HG03565 (cell line): ENCODE results near the gene HECTD4.
"Not testable (repeated sequence)": the region's sequence is repeated elsewhere in the genome, so short reads cannot be mapped to it uniquely, and the experiment has no call there.

Experiments
- ATAC-seq: cut with Tn5 transposase; IDR thresholded peaks from one replicate; pipeline ENCODE4 v1.9.1; 2021; ENCODE audit warnings: mild to moderate bottlenecking, moderate library complexity; ENCODE audit not compliant: unreplicated experiment

The HECTD4 gene

DNA sequence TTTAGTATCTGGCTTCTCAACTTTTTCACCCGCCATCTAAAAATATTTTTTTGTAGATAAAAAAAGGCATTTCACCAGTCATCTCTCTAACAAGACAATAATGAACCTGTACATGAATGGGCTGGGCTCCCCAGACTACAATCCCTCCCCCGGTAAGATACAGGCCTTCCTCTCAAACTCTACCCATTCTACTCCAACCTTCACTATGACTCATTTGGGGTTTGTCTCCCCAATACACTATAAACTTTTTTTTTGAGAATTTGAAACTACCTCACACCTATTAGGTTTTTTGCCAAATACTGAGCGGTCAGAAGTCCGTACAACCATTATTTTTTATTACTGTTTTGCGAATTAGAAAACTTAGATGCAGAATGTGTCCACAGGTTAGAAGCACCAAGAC, 26.4 kb upstream of the HECTD4 start:
- no peak for ATAC-seq

DNA sequence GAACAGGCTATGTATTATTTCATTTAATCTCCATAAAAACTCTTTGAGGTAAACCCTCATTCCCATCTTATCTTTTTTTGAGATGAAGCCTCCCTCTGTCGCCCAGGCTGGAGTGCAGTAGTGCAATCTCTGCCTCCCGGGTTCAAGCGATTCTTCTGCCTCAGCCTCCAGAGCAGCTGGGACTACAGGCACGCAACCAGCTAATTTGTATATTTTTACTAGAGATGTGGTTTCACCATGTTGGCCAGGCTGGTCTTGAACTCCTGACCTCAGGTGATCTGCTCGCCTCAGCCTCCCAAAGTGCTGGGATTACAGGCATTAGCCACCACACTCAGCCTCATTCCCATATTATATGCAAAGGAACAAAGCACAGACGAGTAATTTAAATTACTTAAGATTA, 25.5 kb upstream of the HECTD4 start:
- ATAC-seq, result not testable (repeated sequence)

- ATAC-seq, result no peak
These were observed 24.6 kb upstream of the HECTD4 start for GRCh38 chr12:112406519-112407488.

- ATAC-seq, result no peak
These were observed 19.8 kb upstream of the HECTD4 start for GRCh38 chr12:112401903-112402498.

GRCh38 chr12:112401054-112401453, 18.8 kb upstream of the HECTD4 start:
- ATAC-seq, result no peak

GRCh38 chr12:112393328-112393727, 11.1 kb upstream of the HECTD4 start:
- no peak for ATAC-seq

- ATAC-seq, result not testable (repeated sequence)
These were observed 7.9 kb upstream of the HECTD4 start for GRCh38 chr12:112389922-112390654.

GRCh38 chr12:112389228-112389627, 7.0 kb upstream of the HECTD4 start:
- no peak for ATAC-seq

GRCh38 chr12:112386726-112387125, 4.5 kb upstream of the HECTD4 start:
- ATAC-seq, result no peak

DNA sequence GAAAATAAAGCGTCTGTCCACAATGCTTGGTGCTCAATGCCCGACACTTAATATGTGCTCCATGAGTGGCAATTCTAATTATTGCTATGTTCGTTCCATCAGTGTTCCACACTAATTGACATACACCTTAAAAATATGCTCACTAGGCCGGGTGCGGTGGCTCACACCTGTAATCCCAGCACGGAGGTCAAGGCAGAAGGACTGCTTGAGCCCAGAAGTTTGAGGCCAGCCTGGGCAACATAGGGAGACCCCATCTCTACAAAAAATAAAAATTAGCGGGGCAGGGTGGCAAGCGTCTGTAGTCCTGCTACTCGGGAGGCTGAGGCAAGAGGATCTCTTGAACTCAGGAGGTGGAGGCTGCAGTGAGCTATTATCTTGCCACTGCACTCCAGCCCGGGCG, 635 bp upstream of the HECTD4 start:
- ATAC-seq, result no peak

GRCh38 chr12:112381406-112381882, 787 bp downstream of the HECTD4 start:
- ATAC-seq, result peak; percentile 35

DNA sequence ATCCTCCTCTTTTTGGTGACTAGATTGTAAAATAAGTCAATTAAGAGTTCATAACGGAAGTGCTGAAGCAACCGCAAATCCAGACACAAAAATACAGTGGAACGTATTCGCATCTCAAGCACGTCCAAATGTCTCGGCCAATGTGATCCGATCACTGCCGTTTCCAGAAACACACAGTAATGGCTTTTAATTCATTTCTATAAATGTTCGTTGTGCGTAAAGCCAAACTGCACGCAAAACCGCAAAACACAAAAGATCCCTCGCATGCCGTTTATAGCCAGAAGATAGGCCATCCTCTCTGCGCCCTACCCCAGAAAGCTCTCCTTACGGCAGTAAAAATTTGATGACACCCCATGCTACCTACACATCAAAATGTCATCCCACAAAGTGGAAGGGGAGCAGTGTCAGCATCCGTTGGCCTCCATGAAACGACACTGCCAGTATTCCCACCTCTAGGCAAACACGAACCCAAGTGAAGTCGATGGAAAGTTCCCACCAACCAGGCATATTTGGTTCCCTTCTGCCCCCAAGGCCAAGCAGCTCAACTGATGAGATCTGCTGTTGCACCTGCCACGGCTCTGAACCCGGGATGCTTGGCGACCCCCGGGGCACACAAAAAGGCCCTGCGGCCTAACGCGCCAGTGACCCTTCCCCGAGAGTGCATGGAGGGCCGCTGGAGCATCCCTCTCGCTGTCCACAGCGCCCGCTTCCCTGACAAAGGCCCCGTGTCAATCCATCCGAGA, 1.4 kb downstream of the HECTD4 start:
- peak; percentile 7 for ATAC-seq

DNA sequence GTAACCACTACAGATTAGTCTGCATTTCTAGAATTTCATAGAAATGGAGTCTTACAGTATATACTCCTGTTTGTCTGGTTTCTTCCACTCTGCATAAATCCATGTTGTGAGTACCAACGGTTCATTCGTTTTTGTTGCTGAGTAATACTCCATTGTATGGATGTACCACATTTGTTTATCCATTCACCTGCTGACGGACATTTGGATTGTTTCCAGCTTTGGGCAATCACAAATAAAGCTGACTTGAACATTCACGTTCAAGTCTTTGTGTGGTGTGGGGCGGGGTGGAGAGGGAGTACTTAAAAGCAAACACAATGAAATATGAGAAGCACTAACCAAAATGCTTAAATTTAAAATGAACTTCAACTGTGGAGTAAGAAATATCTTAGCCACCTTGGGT, 7.1 kb downstream of the HECTD4 start:
- no peak for ATAC-seq

- ATAC-seq, result no peak
These were observed 8.0 kb downstream of the HECTD4 start for GRCh38 chr12:112374166-112374740.

DNA sequence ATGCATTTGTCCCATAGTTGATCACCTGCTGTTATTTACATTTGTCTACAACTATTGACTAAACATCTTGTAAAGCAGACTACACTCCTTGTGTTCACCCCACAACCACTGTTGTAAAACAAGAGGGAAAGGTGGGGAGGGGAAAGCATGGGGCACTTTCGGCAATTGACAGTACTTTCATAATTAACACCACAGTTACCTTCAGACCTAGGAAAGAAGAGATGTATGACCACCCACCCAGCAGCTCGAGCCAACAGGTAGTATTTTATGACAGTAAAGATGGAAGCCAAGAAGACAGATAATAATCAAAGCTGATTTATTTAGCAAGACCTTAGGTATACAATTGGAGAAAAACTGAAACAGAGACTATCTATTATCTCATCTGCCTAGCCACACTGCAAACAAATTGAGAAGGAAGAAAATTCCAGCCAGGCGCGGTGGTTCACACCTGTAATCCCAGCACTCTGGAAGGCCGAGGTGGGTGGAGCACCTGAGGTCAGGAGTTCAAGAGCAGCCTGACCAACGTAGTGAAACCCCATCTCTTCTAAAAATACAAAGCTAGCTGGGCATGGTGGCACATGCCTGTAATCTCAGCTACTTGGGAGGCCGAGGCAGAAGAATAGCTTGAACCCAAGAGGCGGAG, 11.2 kb downstream of the HECTD4 start:
- ATAC-seq, result no peak

GRCh38 chr12:112370199-112370598, 12.0 kb downstream of the HECTD4 start:
- no peak for ATAC-seq

- no peak for ATAC-seq
These were observed 13.4 kb downstream of the HECTD4 start for GRCh38 chr12:112368856-112369255.

GRCh38 chr12:112367965-112368364, 14.3 kb downstream of the HECTD4 start:
- ATAC-seq, result no peak

- no peak for ATAC-seq
These were observed 19.9 kb downstream of the HECTD4 start for GRCh38 chr12:112362310-112362709.

DNA sequence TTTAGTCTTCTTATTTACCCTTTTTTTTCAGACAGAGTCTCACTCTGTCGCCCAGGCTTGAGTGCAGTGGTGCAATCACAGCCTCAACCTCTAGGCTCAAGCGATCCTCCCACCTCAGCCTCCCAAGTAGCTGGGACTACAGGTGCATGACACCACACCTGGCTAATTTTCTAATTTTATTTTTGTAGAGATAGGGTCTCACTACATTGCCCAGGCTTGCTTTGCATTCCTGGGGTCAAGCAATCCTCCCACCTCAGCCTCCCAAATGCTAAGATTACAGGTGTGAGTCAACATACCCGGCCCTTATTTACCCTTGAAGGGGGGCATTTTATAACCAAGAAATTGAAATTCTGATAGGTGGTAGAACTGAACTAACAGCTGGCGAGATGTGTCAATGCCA, 21.0 kb downstream of the HECTD4 start:
- no peak for ATAC-seq
